Activated CD4-positive, alpha-beta T cell treated with anti-CD3 and anti-CD28 coated beads, Interleukin-2, amount 10 ng/mL, durations not matched to agents 24 days and 14 days (primary cell): ENCODE data around the gene NCR3LG1. TPM values are rescaled to one million over a fixed set of nuclear protein-coding genes. Genes with fewer than 3 reads are reported as not detected.

Experiments
- DNase-seq: peaks from one replicate; pipeline ENCODE4 v3.0.0; 2022
- H3K27ac Mint-ChIP-seq: one replicate; pipeline ENCODE4 v1.8.0; 2022; ENCODE audit warnings: mild to moderate bottlenecking, mixed read lengths
- H3K27me3 Mint-ChIP-seq: one replicate; pipeline ENCODE4 v1.8.0; 2022; ENCODE audit warnings: mixed read lengths
- H3K36me3 Mint-ChIP-seq: one replicate; pipeline ENCODE4 v1.8.0; 2022; ENCODE audit warnings: low read depth, mild to moderate bottlenecking, mixed read lengths
- H3K4me1 Mint-ChIP-seq: one replicate; pipeline ENCODE4 v1.8.0; 2021; ENCODE audit warnings: mixed read lengths
- H3K4me3 Mint-ChIP-seq: one replicate; pipeline ENCODE4 v1.8.0; 2022; ENCODE audit warnings: mild to moderate bottlenecking, moderate library complexity, mixed read lengths
- H3K9me3 Mint-ChIP-seq: one replicate; pipeline ENCODE4 v1.8.0; 2021; ENCODE audit warnings: mixed read lengths
- intact Hi-C: fragments of 100-400 bp; cut with micrococcal nuclease; formaldehyde crosslinking; loops from one replicate; pipeline ENCODE4 v1.15.1; 2023
- total RNA-seq: library from RNA; stranded (reverse); gene quantifications from 2 replicates; pipeline ENCODE4 v1.2.3, GENCODE V29; 2022

The NCR3LG1 gene
- total RNA-seq, 1 donor from 2014 or later: 4.5 TPM

DNA sequence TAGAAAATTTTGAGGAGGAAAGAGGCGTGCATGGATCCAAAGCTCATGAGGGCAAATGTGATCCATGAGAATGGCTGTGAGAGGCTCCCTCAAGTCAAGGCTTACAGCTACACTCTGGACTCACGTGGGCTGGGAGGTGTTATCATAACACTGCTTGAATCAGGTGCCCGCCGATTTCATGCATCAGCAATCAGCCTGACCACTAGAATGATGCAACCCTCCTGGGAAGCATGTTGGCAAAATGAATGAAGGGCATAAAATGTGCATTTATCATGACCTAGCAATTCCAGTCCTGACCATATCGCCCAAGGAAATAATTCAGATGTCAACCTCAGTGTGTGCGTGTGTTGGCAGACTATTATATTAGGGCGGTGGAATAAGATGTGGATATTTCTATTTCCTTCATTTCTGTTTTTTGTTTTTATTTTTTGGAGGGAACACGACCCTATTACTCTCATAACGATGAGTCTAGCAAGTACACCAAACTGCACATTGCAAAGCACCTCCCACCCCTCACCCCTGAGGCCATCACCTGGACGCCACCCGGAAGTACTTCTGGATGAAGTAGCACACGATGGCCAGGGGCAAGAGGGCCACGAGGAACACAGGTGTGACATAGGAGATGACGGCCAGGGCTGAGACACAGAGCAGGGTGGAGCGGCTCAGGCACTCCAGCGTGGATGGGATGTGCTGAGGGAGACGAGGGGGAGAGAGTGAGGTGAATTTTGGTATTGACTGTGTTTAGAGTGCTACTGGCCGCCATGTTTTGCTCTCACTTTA, 52.6 kb downstream of the NCR3LG1 start:
- peaks cover 8% of the 10 kb centered on the region for H3K27me3 Mint-ChIP-seq
- intact Hi-C loops: no loop called here
- H3K27ac Mint-ChIP-seq: no peak overlapping the region

DNA sequence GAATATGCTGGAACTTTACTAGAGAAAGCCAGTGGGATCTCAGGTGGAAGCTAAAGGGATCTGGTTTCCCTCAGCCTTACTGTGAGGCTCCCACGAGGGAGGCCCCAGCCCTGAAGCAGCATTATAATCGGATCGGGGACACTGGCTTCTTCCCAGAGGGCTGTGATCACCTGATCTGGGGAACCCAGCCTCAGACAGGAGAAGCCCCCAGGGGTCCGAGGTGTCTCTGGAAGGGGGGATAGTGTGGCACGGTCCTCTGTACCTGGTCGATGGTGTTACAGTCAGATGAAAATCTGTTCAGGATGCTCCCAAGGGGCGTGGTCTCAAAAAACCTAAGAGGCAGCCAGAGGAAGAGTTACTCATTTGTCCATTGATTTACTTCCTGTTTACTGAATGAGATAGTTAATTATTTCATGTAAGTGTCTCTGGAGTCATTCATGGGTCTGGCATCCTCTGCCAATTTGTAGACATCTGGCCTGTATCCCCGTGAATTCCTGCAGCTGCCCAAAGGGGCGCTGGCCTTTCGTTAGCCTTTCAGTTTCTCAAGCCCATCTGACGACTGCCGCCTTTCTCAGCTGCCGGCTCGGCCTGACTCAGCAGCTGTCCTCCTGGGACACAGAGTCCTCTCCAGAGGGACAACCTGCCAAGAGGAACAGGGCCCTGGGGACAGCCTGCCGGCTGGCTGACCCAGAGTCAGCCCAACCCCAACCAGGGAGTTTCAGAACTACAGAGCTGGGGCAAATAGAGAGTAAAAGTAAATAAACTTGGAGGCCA, 53.8 kb downstream of the NCR3LG1 start:
- Mint-ChIP-seq H3K27me3 (peaks cover 4% of the 10 kb centered on the region), H3K36me3 (no peaks in the 10 kb centered on the region), H3K4me3 (no peak overlapping the region), H3K4me1 (no peaks in the 10 kb centered on the region), H3K27ac (no peak overlapping the region), H3K9me3 (no peaks in the 10 kb centered on the region)
- intact Hi-C loops: no loop called here
- DNase-seq: no peak

More for the DNA sequence above, 52.6 kb downstream of the NCR3LG1 start:
- H3K4me1 Mint-ChIP-seq: no peaks in the 10 kb centered on the region
- H3K36me3 Mint-ChIP-seq: no peaks in the 10 kb centered on the region
- H3K4me3 Mint-ChIP-seq: no peak overlapping the region
- H3K9me3 Mint-ChIP-seq: no peaks in the 10 kb centered on the region
- no peak for DNase-seq

DNA sequence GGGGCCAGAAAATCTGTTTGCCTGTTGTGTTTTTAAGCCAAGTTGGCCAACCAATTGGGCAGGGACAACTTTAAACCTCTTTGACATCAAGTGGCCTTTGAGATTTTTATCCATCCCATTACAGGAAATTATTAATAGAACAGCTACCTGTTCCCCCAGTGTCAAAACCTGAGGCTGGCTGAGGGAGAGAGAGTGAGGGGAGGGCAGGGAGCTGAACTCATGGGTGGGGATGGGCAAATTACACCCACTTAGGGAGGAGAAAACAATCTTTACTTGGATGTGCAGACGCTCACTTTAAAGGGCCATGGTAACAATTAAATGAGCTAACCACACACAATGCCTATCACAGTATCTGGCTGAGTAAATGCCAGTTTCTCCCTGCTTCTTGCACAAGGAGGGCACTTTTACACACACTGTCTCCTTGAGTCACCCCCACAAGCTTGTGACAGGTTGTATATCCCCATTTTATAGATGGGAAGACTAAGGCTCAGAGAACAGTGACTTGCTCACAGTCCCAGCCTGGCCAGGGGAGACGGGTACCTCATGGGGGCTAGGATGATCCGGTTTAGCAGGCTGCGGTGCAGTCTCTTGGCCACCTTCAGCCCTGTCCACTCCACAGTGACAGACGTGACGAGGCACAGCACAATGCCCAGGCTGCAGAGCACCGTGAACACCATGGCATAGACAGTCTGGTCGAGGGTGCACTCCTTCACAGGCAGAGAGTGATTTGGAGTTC, 54.6 kb downstream of the NCR3LG1 start:
- H3K9me3 Mint-ChIP-seq: no peaks in the 10 kb centered on the region
- intact Hi-C loops: no loop called here
- H3K4me3 Mint-ChIP-seq: no peak overlapping the region
- H3K27ac Mint-ChIP-seq: no peak overlapping the region
- peaks cover 4% of the 10 kb centered on the region for H3K27me3 Mint-ChIP-seq
- no peaks in the 10 kb centered on the region for H3K36me3 Mint-ChIP-seq
- no peaks in the 10 kb centered on the region for H3K4me1 Mint-ChIP-seq
- no peak for DNase-seq

DNA sequence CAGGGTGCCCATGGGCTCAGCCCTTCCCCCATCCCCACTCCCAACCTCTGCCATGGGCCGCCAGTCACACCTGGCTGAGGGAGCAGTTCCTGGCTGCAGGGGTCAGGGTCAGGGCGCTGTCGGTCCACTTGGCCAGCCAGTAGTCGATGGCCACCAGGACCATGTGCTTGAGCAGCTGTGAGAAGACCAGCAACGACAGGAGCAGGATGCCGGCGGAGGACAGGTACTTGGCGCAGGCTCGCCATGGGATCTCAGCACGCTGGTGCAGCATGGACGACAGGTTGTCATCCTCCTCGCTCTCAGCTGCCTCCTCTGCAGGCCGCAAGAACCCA, 55.2 kb downstream of the NCR3LG1 start:
- DNase-seq: no peak
- Mint-ChIP-seq H3K4me1 (no peaks in the 10 kb centered on the region), H3K4me3 (no peak overlapping the region), H3K9me3 (no peaks in the 10 kb centered on the region), H3K27ac (no peak overlapping the region), H3K27me3 (peaks cover 4% of the 10 kb centered on the region), H3K36me3 (no peaks in the 10 kb centered on the region)
- intact Hi-C loops: no loop called here

DNA sequence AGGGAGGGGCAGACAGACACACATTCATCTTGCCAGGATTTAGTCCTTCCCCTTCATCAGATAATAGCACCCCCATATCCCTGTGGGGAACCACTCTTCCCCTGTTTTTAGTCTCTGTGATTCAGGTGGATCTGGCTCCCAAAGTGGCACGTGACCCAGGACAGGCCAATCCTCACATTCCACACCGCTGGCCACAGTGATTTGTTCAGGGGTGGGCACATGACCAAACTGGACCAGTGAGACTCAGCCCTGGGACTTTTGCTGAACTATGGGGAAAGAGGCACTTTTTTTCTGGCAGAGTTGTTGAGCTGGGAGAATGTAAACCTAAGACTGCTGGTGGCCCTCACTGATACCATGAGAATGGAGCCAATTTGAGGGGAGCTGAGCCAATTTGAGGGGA, 56.0 kb downstream of the NCR3LG1 start:
- Mint-ChIP-seq H3K4me3 (no peak overlapping the region), H3K27ac (no peak overlapping the region), H3K4me1 (peaks cover 2% of the 10 kb centered on the region), H3K9me3 (no peaks in the 10 kb centered on the region), H3K27me3 (peaks cover 4% of the 10 kb centered on the region), H3K36me3 (no peaks in the 10 kb centered on the region)
- DNase-seq: no peak
- intact Hi-C loops: no loop called here

DNA sequence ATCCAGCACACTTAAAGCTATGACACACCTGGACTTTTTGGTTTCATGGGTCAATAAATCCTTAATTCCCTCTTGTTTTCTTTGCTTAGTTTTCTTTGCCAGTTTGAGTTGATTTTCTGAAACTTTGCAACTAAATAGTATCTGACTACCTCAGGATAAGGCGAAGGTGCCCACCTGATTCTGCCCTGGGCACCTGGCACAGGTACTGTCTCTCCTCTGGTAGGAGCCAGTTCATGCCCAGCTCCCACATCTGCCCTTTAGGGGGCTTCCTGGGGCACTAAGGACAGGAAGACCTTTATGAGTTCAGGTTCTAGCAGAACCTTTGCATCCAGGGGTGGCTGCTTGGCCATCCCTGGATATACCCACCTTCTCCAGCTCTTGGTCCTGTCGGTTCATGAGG, 56.4 kb downstream of the NCR3LG1 start:
- peaks cover 4% of the 10 kb centered on the region for H3K27me3 Mint-ChIP-seq
- no peak overlapping the region for H3K27ac Mint-ChIP-seq
- intact Hi-C loops: no loop called here
- no peak for DNase-seq
- H3K9me3 Mint-ChIP-seq: no peaks in the 10 kb centered on the region
- H3K4me3 Mint-ChIP-seq: no peak overlapping the region
- peaks cover 5% of the 10 kb centered on the region for H3K4me1 Mint-ChIP-seq
- no peaks in the 10 kb centered on the region for H3K36me3 Mint-ChIP-seq

DNA sequence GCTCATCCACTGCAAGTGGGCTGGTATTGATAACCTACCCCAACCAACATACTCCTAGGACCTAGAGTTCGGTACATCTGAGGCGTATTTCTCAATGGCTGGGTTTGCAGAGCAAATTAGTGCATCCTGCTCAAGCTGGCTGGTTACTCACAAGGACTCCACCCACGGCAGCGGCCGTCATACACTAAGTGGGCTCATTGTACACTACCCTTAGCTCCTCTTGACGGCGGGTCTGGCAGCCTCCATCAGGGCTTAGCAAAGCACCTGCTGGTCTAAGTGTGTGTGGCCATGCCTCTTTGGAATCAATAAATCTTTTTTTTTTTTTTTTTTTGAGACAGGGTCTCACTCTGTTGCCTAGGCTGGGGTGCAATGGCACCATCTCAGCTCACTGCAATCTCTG, 57.0 kb downstream of the NCR3LG1 start:
- no peaks in the 10 kb centered on the region for H3K9me3 Mint-ChIP-seq
- H3K4me3 Mint-ChIP-seq: no peak overlapping the region
- no peak overlapping the region for H3K27ac Mint-ChIP-seq
- H3K36me3 Mint-ChIP-seq: no peaks in the 10 kb centered on the region
- H3K27me3 Mint-ChIP-seq: peaks cover 4% of the 10 kb centered on the region
- no peak for DNase-seq
- H3K4me1 Mint-ChIP-seq: peaks cover 10% of the 10 kb centered on the region
- intact Hi-C loops: no loop called here

DNA sequence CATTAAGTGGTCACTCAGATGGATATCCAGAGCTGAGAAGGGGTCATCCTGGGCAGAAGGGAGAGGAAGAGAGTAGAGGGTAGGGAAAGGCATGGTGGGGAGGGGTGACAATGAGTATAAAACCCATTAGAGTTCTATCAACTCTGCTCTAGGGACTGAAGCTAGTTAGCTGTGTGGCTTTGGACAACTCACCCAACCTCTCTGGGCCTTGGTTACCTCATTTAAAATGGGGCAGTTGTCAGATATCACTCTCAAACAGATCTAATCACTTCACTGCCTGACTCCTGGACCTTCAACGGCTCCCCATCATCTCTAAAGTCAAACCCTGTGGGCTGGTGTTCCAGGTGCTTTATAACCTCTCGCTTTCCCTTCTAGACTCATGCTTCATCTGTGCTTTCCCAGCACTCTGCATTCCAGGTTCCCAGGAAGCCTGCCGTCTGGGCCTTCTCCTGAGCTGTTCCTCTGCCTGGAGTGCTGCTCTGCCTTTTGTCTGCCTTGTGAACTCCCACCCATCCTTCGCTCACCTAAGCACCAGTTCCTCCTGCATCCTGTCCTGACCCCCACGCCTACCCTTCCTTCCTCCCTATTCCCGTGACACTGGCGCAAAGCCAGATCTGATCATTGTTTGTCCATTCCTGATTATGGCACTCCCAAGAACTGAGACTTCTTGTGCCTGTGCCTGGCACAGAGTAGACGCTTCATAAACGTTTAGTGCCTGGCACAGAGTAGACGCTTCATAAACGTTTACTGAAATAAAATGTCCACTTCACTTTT, 59.2 kb downstream of the NCR3LG1 start:
- no peak overlapping the region for H3K4me3 Mint-ChIP-seq
- peaks cover 8% of the 10 kb centered on the region for H3K27me3 Mint-ChIP-seq
- H3K36me3 Mint-ChIP-seq: no peaks in the 10 kb centered on the region
- no peaks in the 10 kb centered on the region for H3K9me3 Mint-ChIP-seq
- DNase-seq: no peak
- H3K4me1 Mint-ChIP-seq: peaks cover 26% of the 10 kb centered on the region
- H3K27ac Mint-ChIP-seq: no peak overlapping the region
- intact Hi-C loops: no loop called here

DNA sequence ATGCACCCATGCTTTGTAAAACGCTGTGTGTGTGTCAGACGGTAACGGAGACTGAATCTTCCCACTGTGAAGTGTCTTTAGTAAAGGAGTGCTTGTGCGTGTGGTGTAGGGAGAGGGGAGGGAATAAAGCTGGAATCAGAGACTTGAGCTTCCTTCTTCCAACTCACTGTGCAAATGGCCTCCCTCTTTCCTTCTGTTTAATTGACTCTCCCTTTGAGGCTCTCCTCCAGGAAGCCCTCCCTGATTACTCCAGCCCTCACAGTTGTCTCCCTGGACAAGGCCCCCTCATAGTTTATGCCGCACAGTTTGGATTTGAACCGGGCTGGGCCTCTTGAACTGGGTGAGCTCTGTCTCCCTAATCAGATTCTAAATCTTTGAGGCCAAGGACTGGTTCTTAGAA, 59.8 kb downstream of the NCR3LG1 start:
- H3K4me3 Mint-ChIP-seq: no peak overlapping the region
- H3K27ac Mint-ChIP-seq: no peak overlapping the region
- H3K36me3 Mint-ChIP-seq: no peaks in the 10 kb centered on the region
- no peaks in the 10 kb centered on the region for H3K9me3 Mint-ChIP-seq
- no peak for DNase-seq
- peaks cover 29% of the 10 kb centered on the region for H3K4me1 Mint-ChIP-seq
- intact Hi-C loops: no loop called here
- H3K27me3 Mint-ChIP-seq: peaks cover 11% of the 10 kb centered on the region

DNA sequence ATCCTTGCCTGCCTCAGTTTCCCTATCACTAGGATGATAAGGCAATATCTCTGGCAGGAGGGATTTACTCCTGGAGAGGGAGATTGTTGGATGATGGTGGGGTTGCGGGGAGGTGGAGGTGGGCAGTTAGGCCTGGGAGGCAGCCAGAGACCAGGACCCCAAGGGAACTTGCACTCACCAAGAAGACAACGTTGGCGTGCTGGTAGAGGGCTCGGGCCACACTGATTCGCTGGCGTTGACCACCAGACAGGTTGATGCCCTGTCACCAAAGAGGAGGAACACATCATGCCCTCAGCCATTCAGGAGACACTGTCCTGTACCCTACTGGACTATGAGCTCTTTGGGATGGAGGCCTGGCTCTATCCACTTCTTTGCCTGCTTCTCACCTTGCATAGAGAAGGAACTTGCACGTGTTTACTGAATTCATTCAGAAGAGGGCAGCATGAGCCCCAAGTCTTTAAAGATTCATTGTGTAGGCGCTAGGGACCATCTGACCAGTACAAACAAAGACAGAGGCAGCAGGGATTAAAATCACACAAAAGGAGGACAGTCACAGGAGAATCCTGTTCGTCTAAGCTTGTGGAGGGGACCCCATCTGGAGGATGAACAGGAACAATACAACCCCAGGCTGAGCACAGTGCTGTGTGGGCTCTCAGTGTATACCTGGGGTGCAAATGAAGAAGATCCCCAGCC, 61.0 kb downstream of the NCR3LG1 start:
- H3K9me3 Mint-ChIP-seq: no peaks in the 10 kb centered on the region

DNA sequence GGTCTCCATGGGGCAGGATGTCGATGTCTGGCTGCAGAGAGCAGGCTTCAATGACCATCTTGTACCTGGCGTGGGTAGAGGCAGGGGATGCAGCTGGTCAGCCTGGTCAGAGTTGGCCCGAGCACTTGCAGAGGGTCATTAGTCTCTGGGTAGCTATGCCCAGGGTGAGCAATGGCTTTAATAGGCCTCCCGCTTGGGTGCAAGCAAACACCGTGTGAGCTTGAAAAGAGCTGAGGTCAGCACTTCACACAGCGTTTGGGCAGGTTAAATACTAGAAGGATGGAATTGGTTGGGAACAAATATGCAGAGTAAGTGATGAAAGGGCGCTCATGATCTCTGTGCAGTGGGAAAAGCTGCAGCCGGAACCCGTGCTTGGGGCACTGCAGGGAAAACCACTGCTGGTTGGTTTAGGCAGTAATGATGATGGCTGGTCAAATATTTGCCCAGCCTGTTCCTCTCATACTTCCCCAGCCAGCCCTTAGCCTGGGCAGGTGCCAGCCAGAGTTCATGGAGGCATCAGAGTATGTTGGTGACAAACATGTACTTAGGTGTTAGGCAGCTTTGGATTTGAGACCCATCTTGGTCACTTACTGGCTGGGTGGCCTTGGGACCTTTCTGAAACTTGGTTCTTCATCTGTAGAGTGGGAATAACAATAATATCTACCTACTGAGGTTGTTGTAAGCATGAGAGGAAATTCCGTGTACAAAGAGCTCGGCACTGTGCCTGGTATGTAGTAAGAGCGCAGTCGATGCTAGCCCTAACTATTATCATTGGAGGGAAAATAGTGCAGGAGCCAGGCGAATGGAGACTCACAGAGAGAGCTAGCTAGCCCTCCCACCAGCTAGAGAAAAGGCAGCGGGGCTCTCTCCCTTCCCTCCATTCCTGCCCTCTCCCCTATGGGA, 62.1 kb downstream of the NCR3LG1 start:
- intact Hi-C loops: no loop called here
- H3K27me3 Mint-ChIP-seq: peaks cover 26% of the 10 kb centered on the region
- H3K36me3 Mint-ChIP-seq: no peaks in the 10 kb centered on the region
- H3K27ac Mint-ChIP-seq: no peak overlapping the region
- no peaks in the 10 kb centered on the region for H3K9me3 Mint-ChIP-seq
- no peak for DNase-seq
- H3K4me3 Mint-ChIP-seq: peak overlapping the region; percentile 41
- peaks cover 31% of the 10 kb centered on the region for H3K4me1 Mint-ChIP-seq

More for the DNA sequence above, 61.0 kb downstream of the NCR3LG1 start:
- intact Hi-C loops: no loop called here
- H3K4me3 Mint-ChIP-seq: no peak overlapping the region
- peaks cover 19% of the 10 kb centered on the region for H3K27me3 Mint-ChIP-seq
- H3K4me1 Mint-ChIP-seq: peaks cover 31% of the 10 kb centered on the region
- H3K27ac Mint-ChIP-seq: no peak overlapping the region
- H3K36me3 Mint-ChIP-seq: no peaks in the 10 kb centered on the region
- DNase-seq: no peak

DNA sequence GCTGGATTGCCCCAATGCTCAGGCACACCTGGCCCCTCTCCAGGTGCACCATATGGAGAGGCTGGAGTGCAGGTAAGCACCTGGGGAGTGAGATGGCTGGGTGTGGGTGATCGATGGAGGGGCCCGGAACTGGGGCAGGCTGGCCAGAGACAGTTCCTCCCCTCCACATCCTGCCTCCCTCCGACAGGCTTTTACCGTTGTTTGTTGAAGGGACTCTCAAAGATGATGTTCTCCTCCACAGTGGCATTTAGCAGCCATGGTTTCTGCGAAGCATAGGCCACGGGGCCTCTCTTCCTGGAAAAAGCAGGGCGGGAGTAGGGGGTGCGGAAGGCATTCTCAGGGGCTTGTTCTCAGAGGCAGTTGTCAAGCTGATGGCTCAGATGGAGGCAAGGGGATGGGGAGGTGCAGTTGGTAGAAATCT, 62.7 kb downstream of the NCR3LG1 start:
- intact Hi-C loops: no loop called here
- Mint-ChIP-seq H3K4me1 (peaks cover 31% of the 10 kb centered on the region), H3K4me3 (peak overlapping the region; percentile 41), H3K9me3 (no peaks in the 10 kb centered on the region), H3K27ac (peak overlapping the region; percentile 76), H3K27me3 (peaks cover 31% of the 10 kb centered on the region), H3K36me3 (no peaks in the 10 kb centered on the region)
- DNase-seq: peak; percentile 75
